Gastrocnemius medialis (tissue), 4 donors: Measurements from ENCODE around the gene HK1.

ENCODE experiments used
- POLR2A ChIP-seq, 2 donors: fragments of 450-650 bp; IDR thresholded peaks; one replicate each; pipeline ENCODE4 v1.6.1; 2017; ENCODE audit warnings: antibody characterized with exemption in 2 of 2, mild to moderate bottlenecking in 2 of 2, moderate library complexity in 2 of 2
- TF ChIP-seq, protein P1 (sequence below), 5 experiments: fragments of 450-650 bp in 3 of 5; fragments of 200-600 bp in 2 of 5; sonication (generic) in 2 of 5; IDR thresholded peaks in 4 of 5; conservative IDR thresholded peaks in 1 of 5; 1 replicate in 4 of 5; 2 replicates in 1 of 5; pipeline ENCODE4 v1.5.1; 2016 to 2019; ENCODE audit warnings: antibody characterized with exemption in 5 of 5, mild to moderate bottlenecking in 3 of 5, moderate library complexity in 3 of 5

DNA sequence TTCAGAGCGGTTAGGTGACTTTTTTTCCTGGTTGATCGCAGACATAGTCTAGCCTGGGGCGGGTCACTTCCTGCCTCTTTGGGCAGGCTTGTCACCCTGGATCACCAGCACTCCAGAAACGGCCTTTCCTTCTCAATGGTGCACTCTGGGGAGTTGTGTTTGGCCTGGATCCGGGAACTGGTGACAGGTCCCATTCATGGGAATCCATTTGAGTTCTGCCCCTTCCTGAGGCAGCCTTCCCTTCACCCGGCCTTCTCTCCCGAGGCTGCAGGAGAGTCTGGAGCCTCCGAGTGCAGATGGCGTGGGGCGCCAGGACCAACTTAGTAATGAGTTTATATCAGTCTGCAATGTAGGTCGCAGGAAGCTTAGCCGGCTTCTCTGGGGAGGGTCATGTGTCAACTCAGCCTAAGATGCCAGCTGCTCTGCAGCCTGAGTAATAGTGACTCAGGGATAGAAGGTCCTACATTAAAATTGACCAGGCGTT, 84.2 kb downstream of the HK1 start:
- TF ChIP-seq POLR2A (IDR thresholded peaks at IDR 0.05): peak; percentile 80 to 83
- TF ChIP-seq, protein P1, sequence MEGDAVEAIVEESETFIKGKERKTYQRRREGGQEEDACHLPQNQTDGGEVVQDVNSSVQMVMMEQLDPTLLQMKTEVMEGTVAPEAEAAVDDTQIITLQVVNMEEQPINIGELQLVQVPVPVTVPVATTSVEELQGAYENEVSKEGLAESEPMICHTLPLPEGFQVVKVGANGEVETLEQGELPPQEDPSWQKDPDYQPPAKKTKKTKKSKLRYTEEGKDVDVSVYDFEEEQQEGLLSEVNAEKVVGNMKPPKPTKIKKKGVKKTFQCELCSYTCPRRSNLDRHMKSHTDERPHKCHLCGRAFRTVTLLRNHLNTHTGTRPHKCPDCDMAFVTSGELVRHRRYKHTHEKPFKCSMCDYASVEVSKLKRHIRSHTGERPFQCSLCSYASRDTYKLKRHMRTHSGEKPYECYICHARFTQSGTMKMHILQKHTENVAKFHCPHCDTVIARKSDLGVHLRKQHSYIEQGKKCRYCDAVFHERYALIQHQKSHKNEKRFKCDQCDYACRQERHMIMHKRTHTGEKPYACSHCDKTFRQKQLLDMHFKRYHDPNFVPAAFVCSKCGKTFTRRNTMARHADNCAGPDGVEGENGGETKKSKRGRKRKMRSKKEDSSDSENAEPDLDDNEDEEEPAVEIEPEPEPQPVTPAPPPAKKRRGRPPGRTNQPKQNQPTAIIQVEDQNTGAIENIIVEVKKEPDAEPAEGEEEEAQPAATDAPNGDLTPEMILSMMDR (IDR thresholded peaks at IDR 0.05 in 4 of 5, conservative IDR thresholded peaks at IDR 0.05 in 1 of 5): no peak
